Stimulated activated CD4-positive, alpha-beta T cell treated with anti-CD3 and anti-CD28 coated beads, Interleukin-4, amount 100 ng/mL, for 48 hours (primary cell): ENCODE measurements around the gene VGLL3.
"Not testable (repeated sequence)": the region's sequence is repeated elsewhere in the genome, so short reads cannot be mapped to it uniquely, and the experiment has no call there.

Experiments
- DNase-seq, 2 donors: peaks; one replicate each; pipeline ENCODE4 v3.0.0-alpha.2; 2020; ENCODE audit warnings: low read depth in 2 of 2

The VGLL3 gene

GRCh38 chr3:86990734-86991481 is at the start of gene VGLL3:
Gene VGLL3 (minus strand): TSS chr3:86991149. CDS start chr3:86990743, 406 bp downstream.
- no peak for DNase-seq

- no peak for DNase-seq
Measured at GRCh38 chr3:87037652-87038051, 46.7 kb upstream of the VGLL3 start.

- no peak for DNase-seq
Measured at GRCh38 chr3:87036671-87037070, 45.7 kb upstream of the VGLL3 start.

GRCh38 chr3:87035339-87035738 is 44.4 kb upstream of the VGLL3 start:
- DNase-seq: no peak

GRCh38 chr3:87033205-87033604 is 42.3 kb upstream of the VGLL3 start:
- no peak for DNase-seq

- DNase-seq: no peak
Measured at GRCh38 chr3:87025661-87026645, 35.0 kb upstream of the VGLL3 start.

- not testable (repeated sequence) for DNase-seq
Measured at GRCh38 chr3:87017370-87017769, 26.4 kb upstream of the VGLL3 start.

- DNase-seq: no peak
Measured at GRCh38 chr3:87009271-87009670, 18.3 kb upstream of the VGLL3 start.

- no peak for DNase-seq
Measured at GRCh38 chr3:87006844-87007439, 16.0 kb upstream of the VGLL3 start.

GRCh38 chr3:87004883-87005282 is 13.9 kb upstream of the VGLL3 start:
- no peak for DNase-seq

- no peak for DNase-seq
Measured at GRCh38 chr3:87002346-87002745, 11.4 kb upstream of the VGLL3 start.

- no peak for DNase-seq
Measured at GRCh38 chr3:87001473-87002098, 10.6 kb upstream of the VGLL3 start.

- DNase-seq: no peak
Measured at GRCh38 chr3:87000940-87001339, 10.0 kb upstream of the VGLL3 start.

GRCh38 chr3:86998569-86998968 is 7.6 kb upstream of the VGLL3 start:
- no peak for DNase-seq

GRCh38 chr3:86996261-86996955 is 5.5 kb upstream of the VGLL3 start:
- DNase-seq: no peak

GRCh38 chr3:86995537-86995936 is 4.6 kb upstream of the VGLL3 start:
- DNase-seq: no peak

GRCh38 chr3:86993704-86994103 is 2.8 kb upstream of the VGLL3 start:
- DNase-seq: no peak

- DNase-seq: no peak
Measured at GRCh38 chr3:86991840-86992435, 989 bp upstream of the VGLL3 start.

- DNase-seq: no peak
Measured at GRCh38 chr3:86991482-86991815, 500 bp upstream of the VGLL3 start.

GRCh38 chr3:86990012-86990733 is 776 bp downstream of the VGLL3 start:
- DNase-seq: no peak
